GM19351 (cell line): ENCODE data around the gene XRCC1.
A peak's percentile ranks its signal among the peaks of the same experiment; 100 is the strongest.
"Not testable (repeated sequence)": the region's sequence is repeated elsewhere in the genome, so short reads cannot be mapped to it uniquely, and the experiment has no call there.

ENCODE experiments used
- ATAC-seq: cut with Tn5 transposase; IDR thresholded peaks from one replicate; pipeline ENCODE4 v1.9.1; 2021; ENCODE audit warnings: mild to moderate bottlenecking, moderate library complexity; ENCODE audit not compliant: unreplicated experiment

Gene XRCC1

DNA sequence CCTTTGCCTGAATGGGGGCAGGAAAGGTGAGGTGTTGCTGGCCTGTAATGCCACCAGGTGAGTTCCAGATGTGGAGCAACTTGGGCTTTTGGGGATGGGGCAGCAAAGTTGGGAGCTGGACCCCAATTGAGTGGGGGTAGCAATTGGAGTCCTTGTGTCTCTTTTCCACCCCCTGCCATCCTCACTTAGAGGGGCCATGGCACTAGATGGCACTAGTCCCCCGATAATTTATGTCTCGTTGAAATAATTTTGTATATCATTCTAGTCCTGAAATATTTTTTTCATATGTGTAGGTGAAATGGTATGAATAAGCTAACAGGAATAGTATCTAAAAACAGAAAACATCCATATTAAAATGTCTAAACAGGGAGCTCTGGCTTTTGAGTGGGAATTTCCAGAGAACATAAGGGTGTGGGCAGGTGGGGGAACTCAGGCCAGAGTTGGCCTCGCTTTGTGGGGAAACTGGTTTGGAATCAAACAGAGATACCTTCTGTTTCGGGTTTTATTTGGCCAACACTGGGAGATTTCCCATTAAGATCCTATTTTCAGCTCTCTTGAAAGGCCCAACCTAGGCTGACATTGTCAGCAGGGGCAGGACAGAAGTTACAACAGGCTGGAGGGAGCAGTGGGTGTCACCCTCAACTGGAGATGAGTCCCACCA lies 24.4 kb upstream of the XRCC1 start:
- ATAC-seq = no peak

- no peak for ATAC-seq
Observed at GRCh38 chr19:43598445-43599240, 23.3 kb upstream of the XRCC1 start.

DNA sequence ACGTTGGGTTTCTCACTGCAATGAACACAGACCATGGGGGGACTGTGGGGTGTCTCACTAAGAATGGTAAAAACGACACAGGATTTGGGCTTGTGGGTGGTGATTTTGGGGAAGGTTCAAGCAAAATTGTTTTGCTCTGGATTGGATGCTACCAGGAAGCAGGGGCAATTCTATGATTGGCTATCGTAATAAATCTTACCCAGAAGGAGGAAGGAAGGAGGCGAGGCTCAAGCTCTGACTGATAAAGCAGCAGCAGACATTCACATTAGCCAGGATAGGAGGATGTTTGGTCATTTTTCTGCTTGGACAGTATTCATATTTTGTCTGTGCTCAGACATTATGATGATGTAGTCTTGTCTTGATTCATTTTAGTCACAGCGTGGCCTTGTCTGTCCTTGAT lies 22.5 kb upstream of the XRCC1 start:
- ATAC-seq = no peak

DNA sequence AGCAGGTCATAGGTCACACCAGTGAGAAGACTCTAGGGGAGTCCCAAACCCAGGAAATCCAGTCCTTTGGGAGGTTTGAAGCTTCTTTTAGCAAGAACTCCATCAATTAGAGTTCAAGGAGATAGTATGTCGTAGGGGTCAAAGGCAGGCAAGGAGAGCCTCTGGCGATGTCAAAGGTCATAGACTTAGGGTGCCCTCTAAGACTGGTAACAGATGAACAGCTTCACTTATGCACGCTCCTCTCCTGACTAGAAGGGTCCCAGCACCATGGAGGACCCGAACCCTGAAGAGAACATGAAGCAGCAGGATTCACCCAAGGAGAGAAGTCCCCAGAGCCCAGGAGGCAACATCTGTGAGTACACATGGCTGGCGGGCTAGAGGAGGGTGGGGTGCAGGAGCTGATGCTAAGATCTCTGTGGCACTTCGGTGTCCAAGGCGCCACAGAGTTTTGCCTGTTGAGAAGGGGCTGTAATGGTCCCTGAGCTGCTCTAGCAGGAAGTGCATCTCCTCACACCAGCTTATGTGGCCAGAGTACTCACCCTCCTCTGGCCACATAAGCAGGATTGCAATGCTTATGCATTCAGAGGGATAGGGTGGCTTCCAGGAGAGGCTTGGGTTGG lies 21.6 kb upstream of the XRCC1 start:
- ATAC-seq = no peak

DNA sequence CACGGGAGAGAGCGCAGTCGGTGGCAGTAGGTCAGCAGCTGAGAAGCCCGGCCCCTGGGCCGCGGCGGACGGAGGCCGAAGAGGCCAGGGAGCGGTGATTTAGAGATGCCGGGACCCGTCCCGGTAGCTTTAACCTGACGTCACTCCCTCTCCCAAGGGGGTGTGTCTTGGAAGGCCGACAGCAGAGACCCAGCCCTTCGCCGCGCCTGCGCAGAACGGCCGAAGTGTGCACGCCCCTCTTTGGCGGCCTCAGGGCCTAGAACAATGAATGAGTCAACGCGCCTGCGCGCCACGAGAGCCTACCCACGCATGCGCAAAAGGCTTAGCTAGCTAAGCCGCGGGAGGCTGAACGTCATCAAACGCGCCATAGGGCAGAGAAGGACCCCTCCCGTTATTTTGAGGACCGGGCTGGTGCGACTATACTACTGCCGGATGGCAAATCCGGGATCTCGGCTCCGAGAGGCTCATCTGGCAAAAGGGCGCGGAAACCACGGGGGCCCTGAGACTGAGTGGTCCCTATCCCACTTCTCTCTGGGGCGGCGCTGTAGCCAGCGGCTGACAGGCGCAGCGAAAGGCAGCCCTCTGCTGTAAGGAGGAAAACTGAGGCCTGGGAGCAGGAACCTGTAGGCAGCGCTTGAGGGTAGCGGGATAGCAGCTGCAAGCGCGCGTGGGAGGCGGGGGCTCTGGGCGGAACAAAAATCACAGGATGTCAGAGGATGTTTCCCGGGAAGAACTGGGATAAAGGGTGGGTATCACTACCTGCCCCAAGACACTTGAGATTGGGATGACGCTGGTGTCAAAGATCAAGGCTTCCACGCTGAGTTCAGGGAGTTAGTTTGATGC lies 20.9 kb upstream of the XRCC1 start, which contains the start of the genes IRGQ and ZNF576:
Gene IRGQ (minus strand): TSS at position 136 of the 843 bp plus-strand sequence. CDS start 796 bp downstream, outside the sequence.
Gene ZNF576 (plus strand): TSS at position 597 of the 843 bp plus-strand sequence. CDS start 514 bp downstream, outside the sequence.
- peak; percentile 82 for ATAC-seq

GRCh38 chr19:43595605-43595998 lies 20.3 kb upstream of the XRCC1 start:
- peak; percentile 12 for ATAC-seq

- peak; percentile 35 for ATAC-seq
Observed at GRCh38 chr19:43594710-43595604, 19.6 kb upstream of the XRCC1 start.

DNA sequence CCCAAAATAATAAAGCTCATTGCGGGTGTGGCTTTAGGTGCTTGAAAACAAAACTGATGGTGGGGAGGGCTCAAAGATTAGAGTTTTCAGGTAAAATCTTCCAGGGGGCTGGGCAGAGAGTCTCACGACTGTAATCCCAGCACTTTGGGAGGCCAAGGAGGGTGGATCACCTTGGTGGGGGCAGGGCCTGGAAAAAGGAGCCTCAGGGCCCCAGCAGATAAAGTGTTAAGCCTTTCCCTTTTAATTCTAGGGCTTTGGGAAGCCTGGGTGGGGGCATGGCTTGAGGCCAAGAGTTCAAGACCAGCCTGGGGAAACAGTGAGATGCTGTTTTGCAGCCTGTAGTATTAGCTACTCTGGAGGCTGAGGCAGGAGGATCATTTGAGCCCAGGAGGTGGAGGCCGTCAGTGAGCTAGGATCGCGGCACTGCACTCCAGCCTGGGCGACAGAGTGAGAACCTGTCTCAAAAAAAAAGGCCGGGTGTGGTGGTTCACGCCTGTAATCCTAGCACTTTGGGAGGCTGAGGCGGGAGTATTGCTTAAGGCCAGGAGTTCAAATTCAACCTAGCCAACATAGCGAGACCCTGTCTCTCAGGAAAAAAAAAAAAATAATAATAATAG lies 18.9 kb upstream of the XRCC1 start:
- no peak for ATAC-seq

- no peak for ATAC-seq
Observed at GRCh38 chr19:43592800-43593350, 17.5 kb upstream of the XRCC1 start.

GRCh38 chr19:43591904-43592772 lies 16.8 kb upstream of the XRCC1 start:
- no peak for ATAC-seq

DNA sequence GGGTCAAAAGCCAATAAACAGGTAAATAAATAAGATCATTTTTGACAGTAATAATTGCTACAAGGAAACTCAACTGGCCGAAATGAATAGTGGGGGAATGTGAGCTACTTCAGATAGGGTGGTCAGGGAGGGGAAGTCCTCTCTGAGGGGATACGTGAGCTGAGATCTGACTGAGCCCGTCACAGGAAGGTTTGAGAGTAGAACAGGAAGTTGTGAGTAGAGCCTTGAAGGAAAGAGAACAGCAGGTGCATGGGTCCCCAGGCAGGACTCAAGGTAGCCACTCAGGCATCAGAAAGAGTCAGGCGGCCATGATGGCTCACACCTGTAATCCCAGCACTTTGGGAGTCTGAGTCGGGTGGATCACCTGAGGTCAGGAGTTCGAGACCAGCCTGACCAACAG lies 14.4 kb upstream of the XRCC1 start:
- no peak for ATAC-seq

- ATAC-seq = no peak
Observed at GRCh38 chr19:43589277-43589676, 13.9 kb upstream of the XRCC1 start.

GRCh38 chr19:43587029-43587428 lies 11.7 kb upstream of the XRCC1 start:
- ATAC-seq = not testable (repeated sequence)

- no peak for ATAC-seq
Observed at GRCh38 chr19:43586346-43586745, 11.0 kb upstream of the XRCC1 start.

GRCh38 chr19:43584484-43584883 lies 9.2 kb upstream of the XRCC1 start:
- ATAC-seq = no peak

DNA sequence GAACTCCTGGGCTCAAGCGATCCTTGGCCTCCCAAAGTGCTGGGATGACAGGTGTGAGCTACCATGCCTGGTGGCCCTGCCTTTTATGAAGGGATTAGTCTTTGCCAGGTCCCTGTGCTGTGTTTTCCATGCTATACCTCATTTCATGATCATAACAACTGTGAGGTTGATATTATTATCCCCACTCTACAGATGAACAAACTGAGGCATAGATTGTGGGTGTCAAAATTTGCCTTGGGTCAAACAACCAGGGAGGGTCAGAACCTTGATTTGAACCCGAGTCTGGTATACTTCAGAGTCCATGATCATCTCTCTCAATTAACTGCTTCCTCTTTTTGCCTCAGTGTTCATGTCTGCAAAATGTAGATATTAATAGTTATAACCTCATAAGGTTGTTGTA lies 7.2 kb upstream of the XRCC1 start:
- ATAC-seq = no peak

DNA sequence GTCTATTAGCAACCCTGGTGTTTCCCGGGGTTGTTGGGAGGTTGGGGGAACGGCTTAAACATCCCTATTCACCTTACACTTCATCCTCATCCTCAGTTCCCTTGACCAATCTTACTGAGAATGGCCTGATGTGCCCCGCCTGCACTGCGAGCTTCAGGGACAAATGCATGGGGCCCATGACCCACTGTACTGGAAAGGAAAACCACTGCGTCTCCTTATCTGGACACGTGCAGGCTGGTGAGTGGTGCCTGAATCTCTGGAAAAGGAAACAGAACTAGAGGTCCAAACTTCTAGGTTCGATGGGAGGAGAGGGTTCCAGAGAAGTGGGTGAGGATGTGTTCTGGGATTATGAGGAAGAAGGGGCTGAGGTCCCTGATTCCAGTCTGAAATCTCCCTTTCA lies 6.1 kb upstream of the XRCC1 start:
- no peak for ATAC-seq

DNA sequence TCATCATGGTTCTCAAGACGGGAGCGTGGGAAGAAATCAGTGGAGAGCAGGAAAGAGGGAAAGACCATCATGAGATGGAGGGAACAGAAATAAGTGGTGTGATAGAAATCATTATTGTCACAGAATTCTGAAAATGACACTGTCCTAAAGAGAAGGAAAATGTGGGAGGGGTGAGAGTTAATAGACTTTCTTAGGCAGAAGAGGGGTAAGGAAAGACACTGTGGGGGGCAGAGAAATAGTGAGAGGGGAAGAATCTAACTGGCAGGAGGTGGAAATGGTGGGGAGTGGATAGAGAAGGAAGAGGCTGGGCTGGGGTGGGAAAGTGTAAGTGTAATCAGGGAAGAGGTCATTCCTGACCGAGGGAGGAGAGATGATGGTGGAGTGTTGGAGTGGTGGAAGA lies 3.5 kb upstream of the XRCC1 start:
- ATAC-seq = no peak
